SHP77 (cell line): ENCODE data around the gene ZNF45.
"Not testable (repeated sequence)": the region's sequence is repeated elsewhere in the genome, so short reads cannot be mapped to it uniquely, and the experiment has no call there.

Experiments used
- DNase-seq, 2 experiments: peaks; one replicate each; lab custom pipeline; 2025; lab: John Stamatoyannopoulos, UW

ZNF45 gene

GRCh38 chr19:43913383-43913782, 21.7 kb downstream of the ZNF45 start:
- DNase-seq: no peak

DNA sequence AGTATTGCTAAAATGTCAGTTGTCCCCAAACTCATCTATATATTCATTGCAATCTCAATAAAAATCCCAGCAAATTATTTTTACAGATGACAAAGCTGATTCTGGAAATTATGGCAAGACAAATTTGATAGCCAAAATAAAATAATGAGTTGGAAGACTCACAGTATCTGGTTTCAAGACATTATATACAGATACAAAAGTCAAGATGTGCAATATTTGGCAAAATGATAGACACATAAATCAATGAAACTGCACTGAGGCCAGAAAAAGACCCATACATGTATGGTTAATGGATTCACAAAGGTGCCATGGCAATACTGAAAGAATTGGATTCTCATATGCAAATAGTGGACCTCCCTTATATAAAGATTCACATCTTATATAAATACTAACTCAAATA, 24.2 kb downstream of the ZNF45 start:
- DNase-seq: no peak

- no peak for DNase-seq
Observed at GRCh38 chr19:43908659-43909058, 26.4 kb downstream of the ZNF45 start.

DNA sequence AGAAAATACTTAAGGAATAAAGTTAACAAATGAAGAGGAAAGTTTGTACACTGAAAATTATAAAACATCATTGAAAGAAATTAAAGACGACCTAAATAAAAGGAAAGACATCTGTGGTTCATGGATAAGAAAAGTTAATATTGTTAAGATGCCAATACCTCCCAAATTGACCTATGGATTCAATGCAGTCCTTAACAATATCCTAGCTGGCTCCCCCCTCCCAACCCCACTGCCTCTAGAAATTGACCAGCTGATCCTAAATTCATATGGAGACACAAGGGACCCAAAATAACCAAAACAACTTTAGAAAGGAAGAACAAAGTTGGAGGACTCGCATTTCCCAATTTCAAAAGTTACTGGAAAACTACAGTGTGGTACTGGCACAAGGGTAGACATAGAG, 28.3 kb downstream of the ZNF45 start:
- DNase-seq: no peak

GRCh38 chr19:43905897-43906296, 29.2 kb downstream of the ZNF45 start:
- no peak for DNase-seq

GRCh38 chr19:43902399-43902798, 32.7 kb downstream of the ZNF45 start:
- no peak for DNase-seq

- DNase-seq: no peak
Observed at GRCh38 chr19:43901395-43902390, 33.4 kb downstream of the ZNF45 start.

DNA sequence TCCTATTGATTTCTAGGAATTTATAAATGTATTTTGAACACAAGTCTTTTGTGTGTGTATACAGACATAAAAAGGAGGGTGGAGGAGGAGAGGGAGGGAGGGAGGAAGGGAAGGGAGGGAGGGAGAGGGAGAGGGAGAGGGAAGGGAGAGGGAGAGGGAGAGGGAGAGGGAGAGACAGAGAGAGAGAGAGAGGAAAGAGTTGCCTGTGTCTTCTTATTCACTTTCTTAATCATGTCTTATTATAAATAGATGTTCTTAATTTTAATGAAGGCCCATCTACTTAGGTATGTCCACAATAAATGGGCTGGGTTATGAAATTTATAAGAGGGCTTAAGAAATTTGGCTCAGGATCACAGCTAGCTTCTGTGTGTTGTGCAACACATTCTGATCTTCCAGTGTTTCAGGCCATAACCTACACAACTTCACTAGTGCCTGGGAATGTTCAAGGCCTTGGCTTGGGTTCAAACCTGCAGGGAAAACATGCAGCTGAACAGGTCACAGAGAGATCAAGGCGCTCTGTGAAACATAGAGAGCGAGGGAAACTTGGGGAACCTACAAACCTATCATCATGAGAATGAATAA, 39.3 kb downstream of the ZNF45 start:
- DNase-seq: no peak

DNA sequence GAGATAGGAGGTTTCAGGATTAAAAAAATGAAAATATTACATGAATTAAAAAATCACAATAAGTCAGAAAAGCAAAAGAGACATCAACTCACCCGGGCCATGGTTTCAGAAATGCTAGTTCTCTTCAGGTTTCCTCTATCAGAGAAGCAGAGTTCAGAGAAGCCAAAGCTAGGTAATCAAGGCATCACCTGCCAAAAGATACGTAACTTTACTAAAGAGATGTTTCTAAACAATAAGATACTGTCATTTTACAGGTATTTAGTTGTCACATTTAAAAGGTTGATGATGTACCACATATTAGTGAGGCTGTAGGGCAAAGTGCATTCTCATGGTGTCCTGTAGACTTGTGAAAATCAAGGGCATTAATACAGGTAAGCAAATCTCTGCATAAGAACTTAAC, 51.2 kb downstream of the ZNF45 start, which contains the start of gene ZNF404:
TSS of gene ZNF404 (minus strand) at position 101 of the 400 bp plus-strand sequence.
- DNase-seq: no peak

- DNase-seq: no peak
Observed at GRCh38 chr19:43880483-43880882, 54.6 kb downstream of the ZNF45 start.

- no peak for DNase-seq
Observed at GRCh38 chr19:43872547-43873336, 62.3 kb downstream of the ZNF45 start.

GRCh38 chr19:43866923-43867322, 68.2 kb downstream of the ZNF45 start:
- DNase-seq: not testable (repeated sequence)
